Testis (tissue), 2 donors: ENCODE data around the gene PHTF1.

Experiments used
- POLR2A ChIP-seq: fragments of 450-650 bp; IDR thresholded peaks from one replicate; pipeline ENCODE4 v1.6.1; 2017; ENCODE audit warnings: antibody characterized with exemption, mild to moderate bottlenecking, moderate library complexity
- TF ChIP-seq, protein P1 (sequence below), 3 experiments: fragments of 450-650 bp in 2 of 3; fragments of 200-600 bp in 1 of 3; sonication (generic) in 1 of 3; IDR thresholded peaks; one replicate each; pipeline ENCODE4 v1.5.1; 2016 to 2019; ENCODE audit warnings: antibody characterized with exemption in 3 of 3, mild to moderate bottlenecking in 2 of 3, moderate library complexity in 1 of 3

GRCh38 chr1:113659035-113659434 is 100.3 kb downstream of the PHTF1 start:
- TF ChIP-seq, protein P1, sequence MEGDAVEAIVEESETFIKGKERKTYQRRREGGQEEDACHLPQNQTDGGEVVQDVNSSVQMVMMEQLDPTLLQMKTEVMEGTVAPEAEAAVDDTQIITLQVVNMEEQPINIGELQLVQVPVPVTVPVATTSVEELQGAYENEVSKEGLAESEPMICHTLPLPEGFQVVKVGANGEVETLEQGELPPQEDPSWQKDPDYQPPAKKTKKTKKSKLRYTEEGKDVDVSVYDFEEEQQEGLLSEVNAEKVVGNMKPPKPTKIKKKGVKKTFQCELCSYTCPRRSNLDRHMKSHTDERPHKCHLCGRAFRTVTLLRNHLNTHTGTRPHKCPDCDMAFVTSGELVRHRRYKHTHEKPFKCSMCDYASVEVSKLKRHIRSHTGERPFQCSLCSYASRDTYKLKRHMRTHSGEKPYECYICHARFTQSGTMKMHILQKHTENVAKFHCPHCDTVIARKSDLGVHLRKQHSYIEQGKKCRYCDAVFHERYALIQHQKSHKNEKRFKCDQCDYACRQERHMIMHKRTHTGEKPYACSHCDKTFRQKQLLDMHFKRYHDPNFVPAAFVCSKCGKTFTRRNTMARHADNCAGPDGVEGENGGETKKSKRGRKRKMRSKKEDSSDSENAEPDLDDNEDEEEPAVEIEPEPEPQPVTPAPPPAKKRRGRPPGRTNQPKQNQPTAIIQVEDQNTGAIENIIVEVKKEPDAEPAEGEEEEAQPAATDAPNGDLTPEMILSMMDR (IDR thresholded peaks at IDR 0.05): no peak
- no peak for TF ChIP-seq POLR2A
